Activated naive CD8-positive, alpha-beta T cell treated with anti-CD3 and anti-CD28 coated beads, Interleukin-2, amount 50 U/mL, for 24 hours (primary cell): ENCODE data around the gene RAB11FIP2.
A peak's percentile ranks its signal among the peaks of the same experiment; 100 is the strongest.
"Not testable (repeated sequence)": the region's sequence is repeated elsewhere in the genome, so short reads cannot be mapped to it uniquely, and the experiment has no call there.

Experiments
- ATAC-seq: fragments of 150-1000 bp; cut with Tn5 transposase; one replicate; pipeline ENCODE4 v1.10.0; 2021
- DNase-seq: peaks from one replicate; pipeline ENCODE4 v3.0.0; 2021
- H3K27ac Mint-ChIP-seq: one replicate; pipeline ENCODE4 v1.8.0; 2021; ENCODE audit warnings: mild to moderate bottlenecking, mixed read lengths
- H3K27me3 Mint-ChIP-seq: one replicate; pipeline ENCODE4 v1.8.0; 2021; ENCODE audit warnings: mixed read lengths
- H3K36me3 Mint-ChIP-seq: one replicate; pipeline ENCODE4 v1.8.0; 2021; ENCODE audit warnings: low read depth, mixed read lengths
- H3K4me1 Mint-ChIP-seq: one replicate; pipeline ENCODE4 v1.8.0; 2021; ENCODE audit warnings: mixed read lengths
- H3K4me3 Mint-ChIP-seq: one replicate; pipeline ENCODE4 v1.8.0; 2021; ENCODE audit warnings: mild to moderate bottlenecking, moderate library complexity, mixed read lengths
- H3K9me3 Mint-ChIP-seq: one replicate; pipeline ENCODE4 v1.8.0; 2021; ENCODE audit warnings: mixed read lengths

Gene RAB11FIP2

GRCh38 chr10:118046395-118047156, at the start of gene RAB11FIP2:
RAB11FIP2 (minus strand) TSS chr10:118046941; CDS start chr10:118046163, 778 bp downstream.
- peak; percentile 92 for ATAC-seq
- H3K4me1 Mint-ChIP-seq = peaks cover 41% of the 10 kb centered on the region
- peak within 1 kb of the TSS; percentile 90 for H3K4me3 Mint-ChIP-seq
- H3K9me3 Mint-ChIP-seq = no peaks in the 10 kb centered on the region
- no peaks in the 10 kb centered on the region for H3K27me3 Mint-ChIP-seq
- DNase-seq = peak; percentile 96
- peak within 1 kb of the TSS; percentile 86 for H3K27ac Mint-ChIP-seq
- no peaks in the 10 kb centered on the region for H3K36me3 Mint-ChIP-seq

DNA sequence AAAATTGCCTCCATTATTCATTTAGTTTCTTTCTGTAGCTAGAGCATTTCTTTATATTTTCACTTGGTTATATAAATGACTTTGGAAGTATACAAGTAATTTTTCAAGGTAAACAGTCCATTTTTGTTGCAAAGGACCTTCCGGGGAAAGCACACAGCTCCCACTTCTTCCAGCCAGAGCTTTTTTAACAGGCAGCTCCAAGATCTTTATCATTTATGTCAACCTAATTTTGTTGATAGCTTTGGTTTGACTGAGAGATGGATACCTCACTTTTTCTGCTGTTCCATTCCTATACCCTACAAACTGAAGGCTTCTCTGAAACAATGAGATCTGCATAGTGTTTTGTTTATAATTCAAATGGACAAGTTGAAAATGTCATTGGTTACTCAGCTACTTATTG, 49.3 kb upstream of the RAB11FIP2 start:
- no peaks in the 10 kb centered on the region for H3K36me3 Mint-ChIP-seq
- no peak overlapping the region for H3K4me3 Mint-ChIP-seq
- DNase-seq = no peak
- H3K9me3 Mint-ChIP-seq = no peaks in the 10 kb centered on the region
- H3K4me1 Mint-ChIP-seq = no peaks in the 10 kb centered on the region
- no peak overlapping the region for H3K27ac Mint-ChIP-seq
- ATAC-seq = no peak
- H3K27me3 Mint-ChIP-seq = peaks cover 8% of the 10 kb centered on the region

DNA sequence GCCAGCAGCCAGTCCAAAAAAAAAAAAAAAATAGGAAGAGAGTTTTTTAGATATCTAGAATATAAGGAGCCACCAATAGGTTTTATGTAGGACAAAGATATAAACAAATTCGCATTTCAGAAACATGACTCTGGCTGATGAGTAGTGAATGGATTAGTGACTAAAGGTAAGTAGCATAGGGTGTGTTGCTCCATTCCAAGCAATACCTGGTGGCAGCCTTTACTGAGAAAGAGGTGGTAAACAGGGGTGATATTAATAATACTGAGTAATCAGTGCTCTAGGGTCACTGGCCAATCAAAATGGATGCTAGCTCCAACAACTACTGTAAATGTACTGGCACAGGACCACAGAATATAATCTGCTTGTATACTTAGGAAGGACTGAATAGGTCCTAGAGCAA, 45.5 kb upstream of the RAB11FIP2 start:
- H3K4me3 Mint-ChIP-seq = no peak overlapping the region
- ATAC-seq = no peak
- no peaks in the 10 kb centered on the region for H3K36me3 Mint-ChIP-seq
- no peak overlapping the region for H3K27ac Mint-ChIP-seq
- DNase-seq = no peak
- H3K9me3 Mint-ChIP-seq = no peaks in the 10 kb centered on the region
- no peaks in the 10 kb centered on the region for H3K4me1 Mint-ChIP-seq
- peaks cover 5% of the 10 kb centered on the region for H3K27me3 Mint-ChIP-seq

- no peaks in the 10 kb centered on the region for H3K36me3 Mint-ChIP-seq
- no peaks in the 10 kb centered on the region for H3K4me1 Mint-ChIP-seq
- no peak overlapping the region for H3K4me3 Mint-ChIP-seq
- no peaks in the 10 kb centered on the region for H3K9me3 Mint-ChIP-seq
- DNase-seq (no peak), ATAC-seq (no peak)
- no peak overlapping the region for H3K27ac Mint-ChIP-seq
- H3K27me3 Mint-ChIP-seq = peaks cover 5% of the 10 kb centered on the region
Measured at GRCh38 chr10:118080817-118081216, 34.1 kb upstream of the RAB11FIP2 start.

- no peak overlapping the region for H3K27ac Mint-ChIP-seq
- DNase-seq = no peak
- no peaks in the 10 kb centered on the region for H3K4me1 Mint-ChIP-seq
- H3K4me3 Mint-ChIP-seq = no peak overlapping the region
- no peaks in the 10 kb centered on the region for H3K36me3 Mint-ChIP-seq
- no peak for ATAC-seq
- H3K9me3 Mint-ChIP-seq = no peaks in the 10 kb centered on the region
- H3K27me3 Mint-ChIP-seq = peaks cover 5% of the 10 kb centered on the region
Measured at GRCh38 chr10:118076705-118077104, 30.0 kb upstream of the RAB11FIP2 start.

GRCh38 chr10:118072840-118073239, 26.1 kb upstream of the RAB11FIP2 start:
- H3K27ac Mint-ChIP-seq = no peak overlapping the region
- no peaks in the 10 kb centered on the region for H3K4me1 Mint-ChIP-seq
- no peak overlapping the region for H3K4me3 Mint-ChIP-seq
- DNase-seq (no peak), ATAC-seq (no peak)
- no peaks in the 10 kb centered on the region for H3K36me3 Mint-ChIP-seq
- peaks cover 10% of the 10 kb centered on the region for H3K27me3 Mint-ChIP-seq
- no peaks in the 10 kb centered on the region for H3K9me3 Mint-ChIP-seq

DNA sequence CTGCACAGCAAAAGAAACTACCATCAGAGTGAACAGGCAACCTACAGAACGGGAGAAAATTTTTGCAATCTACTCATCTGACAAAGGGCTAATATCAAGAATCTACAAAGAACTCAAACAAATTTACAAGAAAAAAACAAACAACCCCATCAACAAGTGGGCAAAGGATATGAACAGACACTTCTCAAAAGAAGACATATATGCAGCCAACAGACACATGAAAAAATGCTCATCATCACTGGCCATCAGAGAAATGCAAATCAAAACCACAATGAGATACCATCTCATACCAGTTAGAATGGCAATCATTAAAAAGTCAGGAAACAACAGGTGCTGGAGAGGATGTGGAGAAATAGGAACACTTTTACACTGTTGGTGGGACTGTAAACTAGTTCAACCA, 20.6 kb upstream of the RAB11FIP2 start:
- not testable (repeated sequence) for H3K36me3 Mint-ChIP-seq, H3K27ac Mint-ChIP-seq, DNase-seq, H3K9me3 Mint-ChIP-seq, H3K4me1 Mint-ChIP-seq, H3K4me3 Mint-ChIP-seq, ATAC-seq
- H3K27me3 Mint-ChIP-seq = peaks cover 11% of the 10 kb centered on the region

GRCh38 chr10:118062798-118063238, 16.1 kb upstream of the RAB11FIP2 start:
- DNase-seq = no peak
- Mint-ChIP-seq H3K4me3 (no peak overlapping the region), H3K27me3 (peaks cover 11% of the 10 kb centered on the region)

DNA sequence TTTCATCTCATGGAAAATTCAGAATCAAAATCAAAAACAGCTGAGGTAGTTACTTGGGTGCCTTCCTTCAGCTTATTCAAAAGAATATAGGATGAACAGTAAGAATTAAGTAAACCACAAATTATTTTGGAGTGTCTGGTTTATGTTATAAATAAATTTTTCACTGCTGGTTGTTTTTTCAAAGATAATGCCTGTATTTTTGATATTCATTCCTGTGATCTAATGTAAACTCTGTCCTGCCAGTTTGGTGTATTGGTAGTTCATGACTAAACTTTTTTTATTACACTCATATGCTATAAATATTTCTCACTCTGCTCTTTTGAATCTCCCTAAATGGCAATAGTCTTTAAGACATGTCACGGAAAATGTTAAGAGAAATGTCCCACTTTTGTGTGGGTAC, 11.6 kb upstream of the RAB11FIP2 start:
- Mint-ChIP-seq H3K4me3 (no peak overlapping the region), H3K36me3 (no peaks in the 10 kb centered on the region), H3K27me3 (peaks cover 8% of the 10 kb centered on the region), H3K9me3 (no peaks in the 10 kb centered on the region), H3K27ac (no peak overlapping the region), H3K4me1 (no peaks in the 10 kb centered on the region)
- DNase-seq (no peak), ATAC-seq (no peak)

More at GRCh38 chr10:118062798-118063238, 16.1 kb upstream of the RAB11FIP2 start:
- Mint-ChIP-seq H3K36me3 (no peaks in the 10 kb centered on the region), H3K27ac (no peak overlapping the region), H3K4me1 (no peaks in the 10 kb centered on the region), H3K9me3 (no peaks in the 10 kb centered on the region)
- no peak for ATAC-seq

DNA sequence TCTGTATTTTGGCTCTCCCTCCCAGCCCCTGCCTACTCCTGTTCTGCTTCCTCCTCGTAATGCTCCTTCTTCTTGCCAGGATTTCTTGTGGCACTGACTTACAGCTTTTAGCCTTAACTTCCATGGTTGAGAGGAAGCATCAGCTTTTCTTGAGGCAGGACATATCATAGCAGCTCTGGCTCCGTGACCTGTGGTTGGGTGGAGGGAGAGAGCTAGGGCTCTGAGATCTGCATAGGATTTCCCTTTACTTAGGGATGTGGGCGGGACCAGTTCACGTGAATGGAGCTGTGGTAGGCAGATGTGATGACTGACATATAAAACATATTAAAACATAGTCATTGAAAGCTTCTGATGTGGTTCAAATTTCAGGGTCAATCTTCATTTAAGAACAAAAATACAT, 10.6 kb upstream of the RAB11FIP2 start:
- ATAC-seq = no peak
- Mint-ChIP-seq H3K36me3 (no peaks in the 10 kb centered on the region), H3K27ac (no peak overlapping the region), H3K9me3 (no peaks in the 10 kb centered on the region), H3K27me3 (peaks cover 8% of the 10 kb centered on the region), H3K4me1 (no peaks in the 10 kb centered on the region), H3K4me3 (no peak overlapping the region)
- DNase-seq = no peak

GRCh38 chr10:118054383-118054782, 7.6 kb upstream of the RAB11FIP2 start:
- ATAC-seq (no peak), DNase-seq (no peak)
- H3K27ac Mint-ChIP-seq = no peak overlapping the region
- no peaks in the 10 kb centered on the region for H3K36me3 Mint-ChIP-seq
- H3K9me3 Mint-ChIP-seq = no peaks in the 10 kb centered on the region
- H3K4me3 Mint-ChIP-seq = no peak overlapping the region
- no peaks in the 10 kb centered on the region for H3K4me1 Mint-ChIP-seq
- peaks cover 4% of the 10 kb centered on the region for H3K27me3 Mint-ChIP-seq

GRCh38 chr10:118052816-118053215, 6.1 kb upstream of the RAB11FIP2 start:
- Mint-ChIP-seq H3K36me3 (no peaks in the 10 kb centered on the region), H3K9me3 (no peaks in the 10 kb centered on the region), H3K4me1 (no peaks in the 10 kb centered on the region), H3K4me3 (no peak overlapping the region), H3K27ac (no peak overlapping the region), H3K27me3 (no peaks in the 10 kb centered on the region)
- DNase-seq = no peak
- no peak for ATAC-seq

DNA sequence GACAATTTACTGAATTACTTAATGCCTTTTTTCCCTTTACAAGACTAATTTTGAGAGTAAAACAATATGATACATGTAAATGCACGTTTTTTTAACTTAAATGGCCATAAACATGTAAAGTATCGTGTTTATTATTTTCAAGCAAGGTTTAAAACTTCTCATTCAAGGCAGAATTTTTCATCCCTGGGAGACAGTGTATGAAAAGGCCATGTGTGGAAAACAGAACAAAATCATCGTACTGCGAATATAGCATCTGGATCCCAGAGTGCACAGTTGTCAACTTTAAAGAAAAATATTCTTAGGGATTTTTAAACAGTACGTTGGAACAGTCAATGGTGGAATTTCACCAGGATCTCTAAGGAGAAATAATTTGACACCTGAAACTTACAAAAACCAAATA, 1.1 kb upstream of the RAB11FIP2 start:
- H3K27ac Mint-ChIP-seq = no peak overlapping the region

DNA sequence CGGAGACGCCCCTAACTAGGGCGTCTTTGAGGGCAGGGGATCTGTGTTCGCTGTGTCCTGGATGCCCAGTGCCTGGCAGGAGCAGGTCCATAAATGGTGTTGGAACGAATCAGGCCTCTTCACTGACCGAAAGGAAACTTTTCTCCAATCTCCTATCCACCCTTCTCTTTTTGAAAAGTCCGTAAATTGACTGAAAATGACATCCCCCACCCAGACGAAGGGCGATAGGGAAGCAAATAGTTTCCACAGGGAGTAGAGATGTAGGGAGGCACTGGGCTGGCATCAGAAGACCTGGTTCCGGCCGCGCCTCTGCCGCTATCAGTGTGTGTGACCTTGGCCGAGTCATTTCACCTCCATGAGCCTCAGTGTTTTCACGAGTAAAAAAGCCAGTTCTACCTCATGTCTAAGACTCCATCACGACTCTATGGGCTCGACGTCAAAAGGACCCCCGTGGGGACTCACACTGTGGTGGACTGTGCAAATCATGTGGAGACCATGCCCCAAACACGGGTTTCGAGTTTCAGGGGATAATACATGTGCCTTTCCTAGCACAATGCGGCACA, 497 bp upstream of the RAB11FIP2 start:
- Mint-ChIP-seq H3K4me3 (peak overlapping the region; percentile 90), H3K27me3 (no peaks in the 10 kb centered on the region), H3K9me3 (no peaks in the 10 kb centered on the region), H3K4me1 (peaks cover 40% of the 10 kb centered on the region), H3K36me3 (no peaks in the 10 kb centered on the region), H3K27ac (peak overlapping the region; percentile 75)
- DNase-seq (no peak), ATAC-seq (no peak)

More for the DNA sequence above, 1.1 kb upstream of the RAB11FIP2 start:
- Mint-ChIP-seq H3K27me3 (no peaks in the 10 kb centered on the region), H3K9me3 (no peaks in the 10 kb centered on the region), H3K4me1 (peaks cover 34% of the 10 kb centered on the region), H3K36me3 (no peaks in the 10 kb centered on the region), H3K4me3 (peak overlapping the region; percentile 90)
- ATAC-seq (no peak), DNase-seq (no peak)

GRCh38 chr10:118045837-118046394, 825 bp downstream of the RAB11FIP2 start:
- Mint-ChIP-seq H3K27me3 (no peaks in the 10 kb centered on the region), H3K4me3 (peak overlapping the region; percentile 90), H3K9me3 (no peaks in the 10 kb centered on the region), H3K36me3 (no peaks in the 10 kb centered on the region), H3K4me1 (peaks cover 41% of the 10 kb centered on the region), H3K27ac (peak overlapping the region; percentile 86)
- DNase-seq (peak; percentile 33), ATAC-seq (peak; percentile 22)
